Fibroblast of lung (primary cell): ENCODE data around the gene SIGLEC9. TPM values are rescaled to one million over a fixed set of nuclear protein-coding genes. Genes with fewer than 3 reads are reported as not detected.
A peak's percentile ranks its signal among the peaks of the same experiment; 100 is the strongest.

Experiments
- DNase-seq, 2 donors: peaks; one replicate each; pipeline versions ENCODE4 v3.0.0 to v3.0.0-alpha.2; 2010; ENCODE audit warnings: low read depth in 2 of 2
- H2AFZ ChIP-seq: 2 replicates; pipeline ENCODE4 v1.5.1; 2012; ENCODE audit warnings: low read length, control low read depth, inconsistent platforms
- H3K27ac ChIP-seq: 2 replicates; pipeline ENCODE4 v1.5.1; 2011; ENCODE audit warnings: low read length, control low read depth; ENCODE audit not compliant: insufficient read depth
- H3K27me3 ChIP-seq: 2 replicates; pipeline ENCODE4 v1.5.1; 2011; ENCODE audit warnings: mild to moderate bottlenecking, low read length; ENCODE audit not compliant: control insufficient read depth, insufficient read depth
- H3K36me3 ChIP-seq: 2 replicates; pipeline ENCODE4 v1.5.1; 2011; ENCODE audit warnings: low read length; ENCODE audit not compliant: control insufficient read depth, insufficient read depth
- H3K4me1 ChIP-seq: 2 replicates; pipeline ENCODE4 v1.5.1; 2011; ENCODE audit warnings: low read length; ENCODE audit not compliant: control insufficient read depth, insufficient read depth; ENCODE audit errors: extremely low read depth
- H3K4me2 ChIP-seq: 2 replicates; pipeline ENCODE4 v1.5.1; 2011; ENCODE audit warnings: low read length, control low read depth; ENCODE audit not compliant: insufficient read depth; ENCODE audit errors: extremely low read depth
- H3K4me3 ChIP-seq, 4 experiments: fragments of 200-600 bp in 1 of 4; sonication (generic) in 1 of 4; replicated peaks in 1 of 4; 2 replicates each; pipeline ENCODE4 v1.5.1; 2011 to 2016; ENCODE audit warnings: low read length in 4 of 4, low read depth in 3 of 4, mild to moderate bottlenecking in 3 of 4, control low read depth in 2 of 4, inconsistent platforms in 1 of 4, mixed read lengths in 1 of 4; ENCODE audit not compliant: insufficient read depth in 1 of 4; ENCODE audit errors: control extremely low read depth in 1 of 4
- H3K79me2 ChIP-seq: 2 replicates; pipeline ENCODE4 v1.5.1; 2012; ENCODE audit warnings: mild to moderate bottlenecking, low read length, inconsistent platforms; ENCODE audit not compliant: control insufficient read depth, insufficient read depth
- H3K9ac ChIP-seq: 2 replicates; pipeline ENCODE4 v1.5.1; 2011; ENCODE audit warnings: mild to moderate bottlenecking, low read length, control low read depth; ENCODE audit not compliant: insufficient read depth
- H3K9me3 ChIP-seq: 2 replicates; pipeline ENCODE4 v1.5.1; 2012; ENCODE audit warnings: low read depth, low read length; ENCODE audit not compliant: control insufficient read depth, insufficient read depth
- H4K20me1 ChIP-seq: 2 replicates; pipeline ENCODE4 v1.5.1; 2011; ENCODE audit warnings: low read length; ENCODE audit not compliant: control insufficient read depth, insufficient read depth; ENCODE audit errors: extremely low read depth
- CTCF ChIP-seq, 2 donors: IDR thresholded peaks in 1 of 2; conservative IDR thresholded peaks in 1 of 2; 1 replicate in 1 of 2; 2 replicates in 1 of 2; pipeline ENCODE4 v1.5.1; 2011 to 2012; ENCODE audit warnings: low read length in 2 of 2, control low read depth in 1 of 2, inconsistent platforms in 1 of 2, low read depth in 1 of 2, mild to moderate bottlenecking in 1 of 2
- EZH2 ChIP-seq: IDR thresholded peaks from 2 replicates; pipeline ENCODE4 v1.5.1; 2012; ENCODE audit warnings: low read length, control low read depth, mild to moderate bottlenecking; ENCODE audit errors: missing control alignments
- polyA plus RNA-seq, 2 donors: library from polyadenylated mRNA; depleted of rRNA in 1 of 2; stranded (reverse) in 1 of 2; unstranded in 1 of 2; fragments of >200 nt; gene quantifications; 2 replicates each; pipeline ENCODE4 v1.2.1, GENCODE V29; 2011 to 2012; ENCODE audit warnings: missing spikeins in 1 of 2
- total RNA-seq: library from RNA; depleted of rRNA; stranded (reverse); fragments of >200 nt; gene quantifications from 2 replicates; pipeline ENCODE4 v1.2.1, GENCODE V29; 2014

Gene SIGLEC9
- total and polyA plus RNA-seq, 2 donors (not counting 1 experiment from before 2014, with no cell fraction given) = not detected

- Histone ChIP-seq H4K20me1 (no peaks in the 10 kb centered on the region), H3K9ac (peak overlapping the region; percentile 29), H3K9me3 (no peaks in the 10 kb centered on the region), H3K27me3 (peaks cover 7% of the 10 kb centered on the region), H3K27ac (peak overlapping the region; percentile 16), H3K4me3 (peak overlapping the region; percentile 45 to 94 (median 63)), H3K79me2 (peaks cover 23% of the 10 kb centered on the region), H3K4me1 (no peaks in the 10 kb centered on the region), H3K4me2 (peak overlapping the region; percentile 37), H2AFZ (peak overlapping the region; percentile 78), H3K36me3 (peaks cover 1% of the 10 kb centered on the region)
- no peak for TF ChIP-seq EZH2
- no peak for TF ChIP-seq CTCF (conservative IDR thresholded peaks at IDR 0.05 in 1 of 2, IDR thresholded peaks at IDR 0.05 in 1 of 2; ENCODE audit: low read depth in 1 of 2, low read length in 2 of 2)
- no peak for DNase-seq
Measured at GRCh38 chr19:51108805-51109146, 15.9 kb upstream of the SIGLEC9 start.

GRCh38 chr19:51110666-51110971 lies 14.1 kb upstream of the SIGLEC9 start:
- no peaks in the 10 kb centered on the region for H4K20me1 ChIP-seq
- no peak for DNase-seq
- no peak overlapping the region for H3K9ac ChIP-seq
- H3K36me3 ChIP-seq = no peaks in the 10 kb centered on the region
- H3K4me2 ChIP-seq = no peak overlapping the region
- H3K79me2 ChIP-seq = peaks cover 15% of the 10 kb centered on the region
- no peak overlapping the region for H2AFZ ChIP-seq
- H3K4me1 ChIP-seq = no peaks in the 10 kb centered on the region
- peaks cover 7% of the 10 kb centered on the region for H3K27me3 ChIP-seq
- no peak overlapping the region for H3K4me3 ChIP-seq
- H3K9me3 ChIP-seq = no peaks in the 10 kb centered on the region
- TF ChIP-seq CTCF (conservative IDR thresholded peaks at IDR 0.05 in 1 of 2, IDR thresholded peaks at IDR 0.05 in 1 of 2; ENCODE audit: low read depth in 1 of 2, low read length in 2 of 2) (no peak), EZH2 (no peak)
- H3K27ac ChIP-seq = no peak overlapping the region

GRCh38 chr19:51111606-51112005 lies 13.1 kb upstream of the SIGLEC9 start:
- no peak for DNase-seq

More at GRCh38 chr19:51111606-51112005, 13.1 kb upstream of the SIGLEC9 start:
- Histone ChIP-seq H3K27ac (no peak overlapping the region), H3K79me2 (peaks cover 10% of the 10 kb centered on the region), H3K4me1 (no peaks in the 10 kb centered on the region), H3K4me3 (no peak overlapping the region), H3K9me3 (no peaks in the 10 kb centered on the region), H3K9ac (no peak overlapping the region), H3K36me3 (no peaks in the 10 kb centered on the region), H2AFZ (no peak overlapping the region), H4K20me1 (no peaks in the 10 kb centered on the region), H3K27me3 (peaks cover 7% of the 10 kb centered on the region), H3K4me2 (no peak overlapping the region)
- TF ChIP-seq CTCF (conservative IDR thresholded peaks at IDR 0.05 in 1 of 2, IDR thresholded peaks at IDR 0.05 in 1 of 2; ENCODE audit: low read depth in 1 of 2, low read length in 2 of 2) (peak in 1 of 2 donors; percentile 29), EZH2 (no peak)
